NCI-H1417 (cell line): Measurements from ENCODE around the gene SREBF2.
"Not testable (repeated sequence)": the region's sequence is repeated elsewhere in the genome, so short reads cannot be mapped to it uniquely, and the experiment has no call there.

Source experiments
- DNase-seq, 3 experiments: peaks; one replicate each; lab custom pipeline; 2025; lab: John Stamatoyannopoulos, UW

The SREBF2 gene

DNA sequence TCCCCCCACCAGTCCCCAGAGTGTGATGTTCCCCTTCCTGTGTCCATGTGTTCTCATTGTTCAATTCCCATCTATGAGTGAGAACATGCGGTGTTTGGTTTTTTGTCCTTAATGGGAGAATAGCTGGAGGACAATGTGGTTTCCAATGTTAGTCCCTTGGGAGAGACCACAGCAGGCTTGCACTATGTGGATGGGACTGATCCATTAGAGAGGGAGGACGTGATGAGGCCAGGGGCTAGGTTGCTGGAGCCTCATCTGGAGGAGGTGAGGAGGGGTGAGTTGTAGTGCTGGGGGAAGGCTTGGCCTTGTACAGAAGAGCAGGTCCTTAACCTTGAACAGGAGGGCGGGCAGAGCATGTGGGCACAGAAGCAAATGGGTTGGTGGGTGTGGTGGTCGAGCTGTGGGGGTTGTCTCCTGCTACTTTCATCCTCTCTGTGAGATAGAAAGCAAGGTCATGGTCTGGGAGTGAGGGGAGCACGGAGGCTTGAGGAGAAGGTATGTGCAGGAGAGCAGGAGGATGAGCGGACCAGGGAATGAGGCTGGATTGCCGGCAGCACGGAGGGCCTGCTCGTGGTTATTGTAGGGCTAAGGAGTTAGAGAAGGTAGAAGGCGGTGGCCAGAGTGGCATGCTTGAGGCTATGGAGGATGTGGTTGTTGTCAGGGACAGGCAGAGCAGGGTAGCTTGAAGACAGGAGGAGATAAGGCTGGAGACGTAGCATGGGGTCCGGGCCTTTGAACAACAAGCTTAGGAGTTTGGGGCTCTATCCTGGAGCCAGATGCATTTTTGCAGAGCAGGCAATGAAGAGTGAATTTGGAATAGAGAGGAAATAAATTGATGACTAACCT lies 11.2 kb upstream of the SREBF2 start:
- DNase-seq: no peak

GRCh38 chr22:41822317-41823057 lies 10.4 kb upstream of the SREBF2 start:
- peak in 2 of 3 experiments; percentile 51 to 72 for DNase-seq

DNA sequence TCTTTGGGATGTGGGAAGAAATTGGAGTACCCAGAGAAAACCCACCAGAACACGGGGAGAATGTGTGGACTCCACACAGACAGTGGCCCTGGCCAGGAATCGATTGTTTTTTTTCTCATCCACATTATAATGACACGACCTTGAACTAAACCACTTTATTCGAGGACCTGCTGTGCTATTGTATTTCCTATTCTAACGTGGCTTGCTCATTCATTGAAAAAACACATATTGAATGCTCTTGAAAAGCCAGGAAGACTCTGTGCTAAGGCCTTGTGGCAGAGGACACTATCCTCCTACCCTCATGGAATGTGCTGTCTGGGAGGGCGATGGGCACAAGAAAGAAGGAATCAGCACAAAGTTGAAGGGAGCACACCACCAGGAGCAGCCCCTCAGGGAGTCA lies 9.1 kb upstream of the SREBF2 start:
- peak in 1 of 3 experiments; percentile 35 for DNase-seq

DNA sequence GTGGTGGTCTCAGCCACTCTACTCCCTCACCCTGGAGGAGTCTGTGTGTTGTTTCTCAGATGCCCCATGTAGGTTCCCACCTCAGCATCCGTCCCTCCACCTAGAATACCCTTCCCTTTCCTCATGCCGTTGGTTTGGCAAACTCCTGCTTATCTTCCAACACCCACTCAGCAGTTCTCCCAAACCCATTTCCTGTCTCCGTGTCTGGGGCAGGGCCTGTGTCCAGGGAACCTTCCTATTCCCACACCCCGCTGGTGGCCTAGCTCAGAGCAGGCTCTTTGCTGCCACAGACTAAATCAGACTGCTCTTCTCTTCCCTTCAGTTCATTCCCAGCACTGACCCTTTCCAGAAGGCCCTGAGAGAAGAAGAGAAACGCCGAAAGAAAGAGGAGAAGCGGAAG lies 7.5 kb upstream of the SREBF2 start:
- DNase-seq: no peak

DNA sequence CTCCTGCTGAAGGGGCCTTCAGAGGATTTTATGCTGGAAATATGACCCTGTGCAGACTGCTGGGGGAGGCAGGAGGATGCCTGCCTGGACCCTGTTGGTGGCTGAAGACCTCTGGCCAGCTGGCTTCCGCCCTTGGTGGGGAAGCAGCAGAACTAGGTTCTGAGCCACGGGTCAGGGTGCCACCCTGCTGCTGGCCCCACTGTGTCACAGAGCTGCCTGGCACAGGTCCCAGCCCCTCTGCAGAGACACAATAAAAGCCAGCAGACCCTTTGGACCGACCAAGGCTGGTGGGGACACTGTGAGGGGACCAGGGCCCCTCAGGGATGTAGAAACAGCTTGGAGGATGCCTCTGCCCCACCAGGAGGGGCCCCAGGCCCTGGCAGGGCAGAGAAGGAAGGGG lies 6.9 kb upstream of the SREBF2 start:
- no peak for DNase-seq

DNA sequence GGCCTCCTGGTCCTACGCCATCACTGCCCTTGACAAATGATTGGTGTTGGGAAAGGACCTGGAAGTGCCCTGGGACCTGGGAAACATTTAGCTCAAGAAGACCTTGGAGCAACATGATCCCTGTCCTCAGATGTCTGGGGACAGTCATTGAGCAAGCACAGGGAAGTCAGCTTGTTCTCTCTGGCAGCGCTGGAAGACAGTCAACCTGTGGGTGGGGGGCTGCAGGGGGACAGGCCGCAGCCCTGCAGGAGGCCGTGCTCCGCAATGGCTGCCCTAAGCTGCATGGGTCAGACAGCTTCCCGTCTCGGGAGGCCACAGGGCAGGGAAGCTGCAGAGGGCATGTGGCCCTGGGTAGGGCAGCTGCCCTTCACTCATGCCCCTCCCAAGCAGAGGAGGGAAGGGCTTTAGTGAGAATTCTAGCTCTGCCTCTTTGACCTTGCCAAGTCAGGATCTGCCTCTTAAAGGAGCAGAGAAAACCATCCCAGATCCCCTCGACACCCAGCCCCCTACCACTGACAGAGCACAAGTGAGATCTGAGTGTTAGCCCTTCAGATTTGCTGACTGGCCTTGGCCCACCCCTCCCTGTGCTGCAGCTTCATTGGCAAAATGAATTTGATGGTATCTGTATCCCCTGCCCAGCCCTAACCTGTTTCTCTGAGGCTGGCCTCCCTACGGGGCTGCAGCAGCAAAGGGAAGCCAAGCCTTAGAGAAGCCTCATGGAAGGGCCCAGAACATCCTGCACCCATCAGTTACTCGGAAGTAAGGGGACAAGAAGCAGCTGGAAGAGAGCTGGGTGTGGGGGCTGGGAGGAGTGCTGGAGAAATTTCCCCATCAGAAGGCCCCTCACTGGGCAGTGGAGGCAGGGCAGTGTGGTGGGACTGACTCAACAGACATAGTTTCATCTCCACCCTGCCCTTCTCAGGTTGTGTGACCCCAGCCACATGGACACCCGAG lies 6.2 kb upstream of the SREBF2 start:
- DNase-seq: no peak

- DNase-seq: no peak
These were observed 5.2 kb upstream of the SREBF2 start for GRCh38 chr22:41827671-41828070.

DNA sequence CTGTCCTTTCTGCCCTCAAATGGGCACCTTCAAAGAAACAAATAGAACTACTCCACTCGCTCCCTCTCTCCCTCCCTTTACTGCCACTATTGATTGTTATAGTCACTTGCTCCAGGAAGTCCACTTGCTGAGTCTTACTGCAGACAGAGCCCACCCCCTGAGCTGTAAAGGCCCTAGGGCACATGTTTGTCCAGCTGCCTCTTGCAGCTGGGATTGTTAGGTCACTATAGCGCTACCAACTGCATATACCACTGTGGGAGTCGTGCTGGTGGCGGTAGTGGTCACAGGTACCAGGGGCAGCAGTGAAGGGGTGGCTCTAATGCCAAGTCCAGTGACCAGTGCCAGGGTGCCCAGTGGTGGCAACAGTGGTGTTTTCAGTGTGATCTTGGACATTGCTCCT lies 4.4 kb upstream of the SREBF2 start:
- DNase-seq: peak in 2 of 3 experiments; percentile 51 to 87

- DNase-seq: no peak
These were observed 2.7 kb upstream of the SREBF2 start for GRCh38 chr22:41830174-41830573.

DNA sequence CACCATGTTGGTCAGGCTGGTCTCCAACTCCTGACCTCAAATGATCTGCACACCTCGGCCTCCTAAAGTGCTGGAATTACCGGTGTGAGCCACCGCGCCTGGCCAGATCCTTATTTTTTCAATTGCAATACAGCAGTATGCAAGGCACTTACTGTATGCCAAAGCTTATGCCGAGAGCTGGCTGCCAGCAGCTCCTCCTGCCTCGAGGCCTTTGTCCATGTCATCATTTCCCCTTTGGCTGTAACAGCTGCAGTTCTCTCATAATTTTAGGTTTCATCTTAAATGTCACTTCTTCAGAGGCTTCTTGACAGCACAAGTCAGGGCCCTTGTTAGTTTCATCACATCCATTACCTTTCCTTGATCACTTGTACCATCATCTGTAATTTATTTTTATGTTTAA lies 1.5 kb upstream of the SREBF2 start:
- DNase-seq: no peak

GRCh38 chr22:41831828-41832552 lies 915 bp upstream of the SREBF2 start:
- DNase-seq: no peak

- DNase-seq: peak in 2 of 3 experiments; percentile 61 to 72
These were observed 582 bp downstream of the SREBF2 start for GRCh38 chr22:41833369-41834004.

DNA sequence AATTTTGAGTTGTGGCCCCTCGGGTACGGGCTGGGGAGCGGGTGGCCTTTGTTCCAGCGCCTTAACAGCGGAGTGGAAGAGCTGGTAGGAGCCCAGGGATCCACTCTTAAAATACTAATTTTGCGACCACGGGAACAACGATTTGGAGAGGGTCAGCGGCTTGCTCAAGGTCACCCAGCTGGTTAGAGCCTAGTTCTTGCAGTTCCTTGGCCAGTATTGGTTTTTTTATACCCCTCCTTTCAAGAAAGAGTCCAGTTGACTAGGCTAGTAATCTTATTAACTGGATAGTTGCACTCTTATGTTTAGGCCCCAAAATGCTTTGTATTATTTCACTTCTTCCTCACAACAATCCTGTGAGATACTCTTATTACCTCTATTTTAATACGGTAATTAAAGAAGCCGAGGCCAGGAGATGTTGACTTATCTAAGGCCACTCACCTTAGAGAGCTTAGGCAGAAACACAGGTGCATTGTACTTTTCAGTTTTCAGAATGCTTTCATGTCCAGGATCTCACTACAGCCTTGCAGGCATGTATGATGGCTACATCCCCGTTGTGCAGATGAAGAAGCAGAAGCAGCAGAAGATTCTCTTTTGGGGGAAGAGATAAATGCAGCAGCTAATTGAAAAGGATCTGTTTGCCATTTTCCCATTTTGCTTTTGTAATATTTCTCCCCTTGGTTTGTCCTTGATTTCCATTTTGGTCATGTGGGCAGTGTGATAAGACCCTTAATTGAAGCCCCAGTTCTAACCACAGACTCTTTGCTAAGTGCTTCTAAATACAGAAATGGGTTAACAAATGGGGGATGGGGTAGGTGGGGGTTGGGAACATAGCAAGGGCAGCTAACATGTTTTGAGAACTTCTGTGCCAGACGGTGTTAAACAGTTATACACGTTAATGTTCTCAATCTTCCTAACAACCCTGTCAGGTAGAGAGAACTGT lies 1.4 kb downstream of the SREBF2 start:
- DNase-seq: peak in 1 of 3 experiments; percentile 41

GRCh38 chr22:41835462-41835861 lies 2.6 kb downstream of the SREBF2 start:
- DNase-seq: not testable (repeated sequence)

DNA sequence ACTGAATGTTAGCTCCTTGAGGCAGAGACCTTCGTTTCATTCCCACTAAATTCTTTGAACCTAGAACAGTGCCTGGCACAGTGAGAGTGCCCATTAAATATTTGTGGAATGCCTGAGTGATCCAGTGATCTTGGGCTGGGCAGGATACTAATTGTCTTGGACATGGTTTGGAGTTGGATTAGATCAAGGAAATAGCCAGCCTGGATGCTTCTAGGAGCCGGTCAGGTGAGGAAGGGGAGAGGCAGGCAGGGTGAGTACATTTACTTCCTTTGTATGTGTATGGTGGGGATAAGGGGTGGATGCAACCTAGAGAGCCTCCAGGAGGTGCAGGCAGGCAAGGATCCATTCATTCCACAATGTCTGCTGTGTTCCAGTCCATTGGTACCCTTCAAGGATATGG lies 3.6 kb downstream of the SREBF2 start:
- DNase-seq: no peak

DNA sequence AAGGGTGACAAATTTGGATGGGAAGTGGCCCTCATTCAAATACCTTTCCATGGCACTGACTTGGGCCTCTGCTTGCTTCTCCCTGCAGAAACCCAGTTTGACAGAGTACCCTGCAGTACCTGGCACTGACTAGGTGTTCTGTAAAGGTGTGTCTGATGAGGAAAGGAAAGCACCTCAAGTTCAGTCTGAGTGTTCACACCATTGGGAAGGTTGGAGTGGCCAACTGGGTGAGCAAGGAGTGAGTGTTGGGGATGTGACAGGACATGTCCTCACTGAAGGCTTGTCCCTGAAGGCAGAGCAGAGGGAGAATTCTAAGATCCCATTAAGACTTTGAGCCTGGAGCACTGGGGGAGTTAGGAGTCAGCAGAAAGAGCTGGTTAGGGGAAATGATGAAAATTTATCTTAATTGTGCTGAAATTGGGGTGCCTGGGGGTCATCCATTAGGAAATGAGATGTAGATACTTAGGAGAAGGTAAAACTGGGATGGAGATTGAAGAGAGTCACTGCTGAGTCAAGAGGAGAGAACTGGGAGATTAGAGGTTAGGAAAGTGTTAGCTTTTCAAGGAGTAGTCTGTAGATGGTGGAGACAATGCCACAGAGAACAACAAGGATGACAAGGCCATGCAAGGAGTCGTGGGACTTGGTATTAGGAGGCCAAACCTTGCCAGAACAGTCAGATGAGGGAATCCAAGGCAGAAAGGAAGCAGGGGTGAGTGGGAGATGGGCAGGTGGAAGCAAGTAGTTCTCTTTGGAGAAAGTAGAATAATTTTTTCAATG lies 6.1 kb downstream of the SREBF2 start:
- no peak for DNase-seq

GRCh38 chr22:41840216-41840615 lies 7.3 kb downstream of the SREBF2 start:
- DNase-seq: no peak

GRCh38 chr22:41841085-41841712 lies 8.3 kb downstream of the SREBF2 start:
- DNase-seq: no peak
